GM10847 (cell line): ENCODE results near the gene PLXND1.

ENCODE experiments used
- POLR2A ChIP-seq: IDR thresholded peaks from 2 replicates; pipeline ENCODE4 v1.6.1; 2011; ENCODE audit not compliant: insufficient read length; ENCODE audit errors: extremely low read depth

Gene PLXND1

DNA sequence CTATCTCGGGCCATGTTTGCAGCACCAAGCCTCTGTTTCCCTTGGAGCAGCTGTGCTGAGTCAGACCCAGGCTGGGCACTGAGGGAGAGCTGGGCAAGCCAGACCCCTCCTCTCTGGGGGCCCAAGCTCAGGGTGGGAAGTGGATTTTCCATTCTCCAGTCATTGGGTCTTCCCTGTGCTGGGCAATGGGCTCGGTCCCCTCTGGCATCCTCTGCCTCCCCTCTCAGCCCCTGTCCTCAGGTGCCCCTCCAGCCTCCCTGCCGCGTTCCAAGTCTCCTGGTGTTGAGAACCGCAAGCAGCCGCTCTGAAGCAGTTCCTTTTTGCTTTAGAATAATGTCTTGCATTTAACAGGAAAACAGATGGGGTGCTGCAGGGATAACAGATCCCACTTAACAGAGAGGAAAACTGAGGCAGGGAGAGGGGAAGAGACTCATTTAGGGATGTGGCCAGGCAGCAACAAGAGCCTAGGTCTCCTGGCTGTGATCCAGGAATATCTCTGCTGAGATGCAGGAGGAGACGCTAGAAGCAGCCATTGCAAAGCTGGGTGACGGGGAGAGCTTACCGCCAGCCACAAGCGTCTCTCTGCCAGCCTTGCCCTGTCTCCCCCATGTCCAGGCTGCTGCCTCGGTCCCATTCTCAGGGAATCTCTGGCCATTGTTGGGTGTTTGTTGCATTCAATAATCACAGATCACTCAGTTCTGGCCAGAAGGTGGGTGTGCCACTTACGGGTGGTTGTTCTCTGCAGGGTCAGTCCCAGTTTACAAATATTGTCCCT, 76.9 kb downstream of the PLXND1 start:
- no peak for TF ChIP-seq POLR2A

DNA sequence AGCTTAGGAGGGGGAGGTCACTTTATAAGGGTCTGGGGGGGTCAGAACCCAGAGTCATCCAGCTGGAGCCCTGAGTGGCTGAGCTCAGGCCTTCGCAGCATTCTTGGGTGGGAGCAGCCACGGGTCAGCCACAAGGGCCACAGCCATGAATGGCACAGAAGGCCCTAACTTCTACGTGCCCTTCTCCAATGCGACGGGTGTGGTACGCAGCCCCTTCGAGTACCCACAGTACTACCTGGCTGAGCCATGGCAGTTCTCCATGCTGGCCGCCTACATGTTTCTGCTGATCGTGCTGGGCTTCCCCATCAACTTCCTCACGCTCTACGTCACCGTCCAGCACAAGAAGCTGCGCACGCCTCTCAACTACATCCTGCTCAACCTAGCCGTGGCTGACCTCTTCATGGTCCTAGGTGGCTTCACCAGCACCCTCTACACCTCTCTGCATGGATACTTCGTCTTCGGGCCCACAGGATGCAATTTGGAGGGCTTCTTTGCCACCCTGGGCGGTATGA, 77.8 kb downstream of the PLXND1 start, which contains the start of gene RHO:
Gene RHO, plus strand, starts transcription at position 51 of the 512 bp plus-strand sequence. Its CDS starts 95 bp downstream, at position 146.
- no peak for TF ChIP-seq POLR2A

DNA sequence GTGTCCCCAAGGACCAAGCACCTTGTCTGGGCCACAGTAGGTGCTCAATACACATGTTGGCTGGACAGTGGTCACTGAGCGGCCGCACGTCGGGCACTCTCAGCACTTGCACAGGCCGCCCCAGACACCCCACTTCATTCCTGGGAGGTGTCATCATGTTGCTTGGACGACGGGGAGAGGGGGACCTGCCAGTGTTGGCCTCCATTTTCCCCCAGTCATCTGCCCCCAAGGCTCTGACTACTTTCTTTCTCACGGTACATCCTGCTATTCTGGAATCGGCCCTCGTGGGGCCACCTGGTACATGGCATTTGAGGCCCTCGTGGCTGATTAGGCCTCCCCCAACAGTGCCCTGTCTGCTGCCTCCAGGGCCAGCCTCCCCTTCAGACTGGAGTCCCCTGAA, 79.2 kb downstream of the PLXND1 start:
- TF ChIP-seq POLR2A: no peak

- no peak for TF ChIP-seq POLR2A
These were observed 80.2 kb downstream of the PLXND1 start for GRCh38 chr3:129526121-129526900.

DNA sequence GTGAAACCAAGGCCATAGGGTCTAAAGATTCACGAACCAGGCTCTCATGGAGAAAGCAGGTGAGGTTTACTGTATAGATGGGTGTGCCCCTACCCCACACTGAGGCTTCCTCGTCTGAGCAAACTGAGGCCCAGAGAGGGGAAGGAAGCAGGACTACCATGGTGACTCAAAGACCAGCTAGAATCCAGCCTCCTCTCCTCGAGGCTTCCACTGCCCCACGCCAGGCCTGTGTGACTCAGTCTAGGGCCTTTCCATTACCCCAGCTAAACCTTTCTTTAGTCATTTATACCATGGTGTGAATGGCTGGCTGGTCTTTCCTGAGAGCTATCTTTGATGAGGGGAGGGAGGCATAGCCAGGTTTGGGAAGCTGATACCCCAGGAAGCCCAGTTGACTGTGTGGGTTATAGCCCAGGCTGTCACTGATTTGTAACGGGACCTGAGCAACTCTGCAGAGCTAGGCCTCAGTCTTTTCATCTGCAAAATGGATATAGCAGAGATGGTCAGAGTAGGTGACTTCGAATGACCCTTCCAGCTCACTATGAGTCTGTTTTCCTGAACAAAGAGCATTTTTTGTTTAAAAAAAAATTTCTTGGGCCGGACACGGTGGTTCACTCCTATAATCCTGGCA, 81.0 kb downstream of the PLXND1 start:
- no peak for TF ChIP-seq POLR2A

DNA sequence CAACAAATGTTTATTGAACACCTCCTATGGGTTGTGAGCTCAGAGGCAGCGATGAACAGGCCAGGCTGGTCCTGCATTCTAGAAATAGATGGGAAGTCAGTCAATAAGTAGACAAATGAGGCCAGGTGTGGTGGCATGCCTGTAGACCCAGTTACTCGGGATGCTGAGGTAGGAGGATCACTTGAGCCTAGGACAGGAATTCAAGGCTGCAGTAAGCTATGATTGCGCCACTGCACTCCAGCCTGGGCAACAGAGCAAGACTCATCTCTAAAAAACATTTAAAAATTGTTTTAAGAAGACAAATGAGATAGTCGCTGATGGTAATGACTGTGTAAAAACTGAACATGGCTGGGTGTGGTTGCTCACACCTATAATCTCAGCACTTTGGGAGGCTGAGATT, 82.4 kb downstream of the PLXND1 start:
- TF ChIP-seq POLR2A: no peak

DNA sequence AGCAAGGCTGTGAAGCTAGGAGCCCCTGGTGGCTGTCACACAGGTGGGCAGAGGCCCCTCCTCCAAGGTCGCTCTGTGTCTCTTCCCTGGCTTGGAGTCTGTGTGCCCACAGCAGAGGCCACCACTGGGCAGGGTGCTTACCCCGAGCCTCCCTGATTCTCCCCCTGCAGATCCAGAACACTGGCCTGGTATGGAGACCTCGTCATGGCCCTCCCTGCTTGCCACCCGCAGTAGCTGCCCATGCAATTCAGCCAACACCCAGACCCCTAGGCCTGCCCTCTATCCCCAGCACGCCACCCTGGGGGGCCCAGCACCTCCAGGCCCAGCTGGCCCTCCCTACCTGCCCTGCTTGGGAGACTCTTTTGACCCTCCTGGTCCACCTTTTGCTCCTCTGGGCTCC, 83.5 kb downstream of the PLXND1 start:
- TF ChIP-seq POLR2A: no peak

- no peak for TF ChIP-seq POLR2A
These were observed 84.9 kb downstream of the PLXND1 start for GRCh38 chr3:129521611-129522010.

GRCh38 chr3:129520960-129521359, 85.5 kb downstream of the PLXND1 start:
- TF ChIP-seq POLR2A: no peak

- no peak for TF ChIP-seq POLR2A
These were observed 86.4 kb downstream of the PLXND1 start for GRCh38 chr3:129519896-129520715.

GRCh38 chr3:129519449-129519848, 87.0 kb downstream of the PLXND1 start:
- no peak for TF ChIP-seq POLR2A

GRCh38 chr3:129518581-129518980, 87.9 kb downstream of the PLXND1 start:
- TF ChIP-seq POLR2A: no peak

- no peak for TF ChIP-seq POLR2A
These were observed 88.4 kb downstream of the PLXND1 start for GRCh38 chr3:129518038-129518561.

- no peak for TF ChIP-seq POLR2A
These were observed 89.0 kb downstream of the PLXND1 start for GRCh38 chr3:129517516-129517915.

- no peak for TF ChIP-seq POLR2A
These were observed 91.9 kb downstream of the PLXND1 start for GRCh38 chr3:129514563-129514962.

DNA sequence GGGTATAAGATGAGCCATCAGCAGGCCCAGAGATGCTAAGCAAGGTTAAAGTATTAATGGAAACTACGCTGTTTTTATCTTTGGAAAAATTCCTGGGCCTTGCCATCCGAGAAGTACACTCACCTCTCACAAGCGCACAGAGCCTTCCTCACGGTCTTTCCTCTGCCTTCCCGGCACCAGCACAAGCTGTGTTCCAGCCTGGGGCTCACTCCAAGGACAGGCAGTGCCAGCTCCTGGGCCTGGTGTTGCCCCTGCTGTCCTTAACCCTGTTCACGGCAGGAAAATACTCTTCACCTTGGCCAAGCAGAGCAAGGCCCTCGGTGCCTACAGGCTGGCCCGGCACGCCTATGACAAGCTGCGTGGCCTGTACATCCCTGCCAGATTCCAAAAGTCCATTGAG, 92.4 kb downstream of the PLXND1 start:
- no peak for TF ChIP-seq POLR2A
